ENCODE measurements around the gene NR1H4.

GRCh38 chr12:100494538-100494937 is 20.9 kb downstream of the NR1H4 start:
- no peak for TF ChIP-seq POLR2A (IDR thresholded peaks at IDR 0.05)
- TF ChIP-seq, protein P1, sequence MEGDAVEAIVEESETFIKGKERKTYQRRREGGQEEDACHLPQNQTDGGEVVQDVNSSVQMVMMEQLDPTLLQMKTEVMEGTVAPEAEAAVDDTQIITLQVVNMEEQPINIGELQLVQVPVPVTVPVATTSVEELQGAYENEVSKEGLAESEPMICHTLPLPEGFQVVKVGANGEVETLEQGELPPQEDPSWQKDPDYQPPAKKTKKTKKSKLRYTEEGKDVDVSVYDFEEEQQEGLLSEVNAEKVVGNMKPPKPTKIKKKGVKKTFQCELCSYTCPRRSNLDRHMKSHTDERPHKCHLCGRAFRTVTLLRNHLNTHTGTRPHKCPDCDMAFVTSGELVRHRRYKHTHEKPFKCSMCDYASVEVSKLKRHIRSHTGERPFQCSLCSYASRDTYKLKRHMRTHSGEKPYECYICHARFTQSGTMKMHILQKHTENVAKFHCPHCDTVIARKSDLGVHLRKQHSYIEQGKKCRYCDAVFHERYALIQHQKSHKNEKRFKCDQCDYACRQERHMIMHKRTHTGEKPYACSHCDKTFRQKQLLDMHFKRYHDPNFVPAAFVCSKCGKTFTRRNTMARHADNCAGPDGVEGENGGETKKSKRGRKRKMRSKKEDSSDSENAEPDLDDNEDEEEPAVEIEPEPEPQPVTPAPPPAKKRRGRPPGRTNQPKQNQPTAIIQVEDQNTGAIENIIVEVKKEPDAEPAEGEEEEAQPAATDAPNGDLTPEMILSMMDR (IDR thresholded peaks at IDR 0.05) = no peak
